Activated T-cell treated with anti-CD3 and anti-CD28 coated beads, Interleukin-2, amount 50 U/mL, for 4 hours (primary cell): ENCODE data around the gene PHC2. TPM values are rescaled to one million over a fixed set of nuclear protein-coding genes. Genes with fewer than 3 reads are reported as not detected.
A peak's percentile ranks its signal among the peaks of the same experiment; 100 is the strongest.

ENCODE experiments used
- ATAC-seq, 2 donors: fragments of 200-7000 bp; cut with Tn5 transposase; one replicate each; pipeline ENCODE4 v1.10.0; 2021
- DNase-seq: peaks from one replicate; pipeline ENCODE4 v3.0.0-alpha.2; 2020
- H3K27me3 Mint-ChIP-seq: one replicate; pipeline ENCODE4 v1.8.0; 2021; ENCODE audit warnings: low read depth, mixed read lengths
- H3K36me3 Mint-ChIP-seq: one replicate; pipeline ENCODE4 v1.8.0; 2022; ENCODE audit warnings: mixed read lengths; ENCODE audit not compliant: insufficient read depth
- H3K4me1 Mint-ChIP-seq: one replicate; pipeline ENCODE4 v1.8.0; 2021; ENCODE audit warnings: low read depth, mixed read lengths
- H3K4me3 Mint-ChIP-seq: one replicate; pipeline ENCODE4 v1.8.0; 2021; ENCODE audit warnings: mild to moderate bottlenecking, moderate library complexity, mixed read lengths
- H3K9me3 Mint-ChIP-seq: one replicate; pipeline ENCODE4 v1.8.0; 2021; ENCODE audit warnings: mixed read lengths
- total RNA-seq, 3 donors: library from RNA; stranded (reverse); gene quantifications; one replicate each; pipeline ENCODE4 v1.2.1, GENCODE V29; 2021

PHC2 gene
- total RNA-seq, 3 donors from 2014 or later, result 22.8 to 31.7 (median 30.5) TPM

- H3K9me3 Mint-ChIP-seq, result peaks cover 16% of the 10 kb centered on the region
- H3K4me1 Mint-ChIP-seq, result no peaks in the 10 kb centered on the region
- no peaks in the 10 kb centered on the region for H3K36me3 Mint-ChIP-seq
- DNase-seq (no peak), ATAC-seq (no peak)
- H3K4me3 Mint-ChIP-seq, result no peak overlapping the region
- peaks cover 27% of the 10 kb centered on the region for H3K27me3 Mint-ChIP-seq
Measured at GRCh38 chr1:33420870-33421775, 9.8 kb downstream of the PHC2 start.

- peaks cover 26% of the 10 kb centered on the region for H3K9me3 Mint-ChIP-seq
- ATAC-seq (no peak), DNase-seq (no peak)
- no peak overlapping the region for H3K4me3 Mint-ChIP-seq
- peaks cover 4% of the 10 kb centered on the region for H3K36me3 Mint-ChIP-seq
- no peaks in the 10 kb centered on the region for H3K4me1 Mint-ChIP-seq
- H3K27me3 Mint-ChIP-seq, result peaks cover 27% of the 10 kb centered on the region
Measured at GRCh38 chr1:33418811-33419210, 12.1 kb downstream of the PHC2 start.

- DNase-seq (no peak), ATAC-seq (no peak)
- Mint-ChIP-seq H3K36me3 (peaks cover 4% of the 10 kb centered on the region), H3K4me1 (no peaks in the 10 kb centered on the region), H3K27me3 (peaks cover 20% of the 10 kb centered on the region), H3K9me3 (peaks cover 26% of the 10 kb centered on the region), H3K4me3 (no peak overlapping the region)
Measured at GRCh38 chr1:33414879-33415278, 16.0 kb downstream of the PHC2 start.

GRCh38 chr1:33410091-33410701 is 20.7 kb downstream of the PHC2 start:
- Mint-ChIP-seq H3K4me1 (no peaks in the 10 kb centered on the region), H3K9me3 (peaks cover 4% of the 10 kb centered on the region), H3K4me3 (no peak overlapping the region), H3K36me3 (no peaks in the 10 kb centered on the region), H3K27me3 (peaks cover 24% of the 10 kb centered on the region)
- ATAC-seq, result no peak
- DNase-seq, result no peak

GRCh38 chr1:33408093-33408436 is 22.8 kb downstream of the PHC2 start:
- H3K4me1 Mint-ChIP-seq, result no peaks in the 10 kb centered on the region
- ATAC-seq (no peak), DNase-seq (no peak)
- H3K36me3 Mint-ChIP-seq, result no peaks in the 10 kb centered on the region
- no peak overlapping the region for H3K4me3 Mint-ChIP-seq
- H3K9me3 Mint-ChIP-seq, result no peaks in the 10 kb centered on the region
- peaks cover 18% of the 10 kb centered on the region for H3K27me3 Mint-ChIP-seq

GRCh38 chr1:33407352-33408092 is 23.4 kb downstream of the PHC2 start:
- H3K4me1 Mint-ChIP-seq, result no peaks in the 10 kb centered on the region

GRCh38 chr1:33402206-33402605 is 28.7 kb downstream of the PHC2 start:
- H3K4me3 Mint-ChIP-seq, result no peak overlapping the region
- H3K4me1 Mint-ChIP-seq, result no peaks in the 10 kb centered on the region
- ATAC-seq (no peak), DNase-seq (no peak)
- H3K27me3 Mint-ChIP-seq, result peaks cover 2% of the 10 kb centered on the region
- H3K9me3 Mint-ChIP-seq, result no peaks in the 10 kb centered on the region
- H3K36me3 Mint-ChIP-seq, result no peaks in the 10 kb centered on the region

More at GRCh38 chr1:33407352-33408092, 23.4 kb downstream of the PHC2 start:
- Mint-ChIP-seq H3K36me3 (no peaks in the 10 kb centered on the region), H3K27me3 (peaks cover 18% of the 10 kb centered on the region), H3K9me3 (no peaks in the 10 kb centered on the region), H3K4me3 (no peak overlapping the region)
- ATAC-seq (no peak), DNase-seq (no peak)

- DNase-seq, result no peak
- H3K4me3 Mint-ChIP-seq, result no peak overlapping the region
- ATAC-seq, result no peak
- no peaks in the 10 kb centered on the region for H3K9me3 Mint-ChIP-seq
- peaks cover 2% of the 10 kb centered on the region for H3K4me1 Mint-ChIP-seq
- H3K36me3 Mint-ChIP-seq, result no peaks in the 10 kb centered on the region
- no peaks in the 10 kb centered on the region for H3K27me3 Mint-ChIP-seq
Measured at GRCh38 chr1:33401471-33401870, 29.4 kb downstream of the PHC2 start.

- DNase-seq, result no peak
- no peak for ATAC-seq
- Mint-ChIP-seq H3K36me3 (no peaks in the 10 kb centered on the region), H3K27me3 (no peaks in the 10 kb centered on the region), H3K9me3 (no peaks in the 10 kb centered on the region), H3K4me1 (peaks cover 2% of the 10 kb centered on the region), H3K4me3 (no peak overlapping the region)
Measured at GRCh38 chr1:33400153-33400911, 30.6 kb downstream of the PHC2 start.

GRCh38 chr1:33399375-33399774 is 31.5 kb downstream of the PHC2 start:
- Mint-ChIP-seq H3K4me1 (peaks cover 2% of the 10 kb centered on the region), H3K4me3 (no peak overlapping the region), H3K27me3 (no peaks in the 10 kb centered on the region), H3K9me3 (no peaks in the 10 kb centered on the region), H3K36me3 (no peaks in the 10 kb centered on the region)
- DNase-seq (no peak), ATAC-seq (no peak)

- Mint-ChIP-seq H3K36me3 (no peaks in the 10 kb centered on the region), H3K4me3 (no peak overlapping the region), H3K27me3 (no peaks in the 10 kb centered on the region), H3K4me1 (peaks cover 2% of the 10 kb centered on the region), H3K9me3 (no peaks in the 10 kb centered on the region)
- ATAC-seq, result no peak
- no peak for DNase-seq
Measured at GRCh38 chr1:33397994-33398393, 32.9 kb downstream of the PHC2 start.

GRCh38 chr1:33397125-33397506 is 33.8 kb downstream of the PHC2 start:
- peaks cover 2% of the 10 kb centered on the region for H3K4me1 Mint-ChIP-seq
- no peaks in the 10 kb centered on the region for H3K9me3 Mint-ChIP-seq
- H3K4me3 Mint-ChIP-seq, result no peak overlapping the region
- no peak for ATAC-seq
- no peak for DNase-seq
- H3K36me3 Mint-ChIP-seq, result no peaks in the 10 kb centered on the region
- H3K27me3 Mint-ChIP-seq, result no peaks in the 10 kb centered on the region

- H3K36me3 Mint-ChIP-seq, result no peaks in the 10 kb centered on the region
- H3K27me3 Mint-ChIP-seq, result no peaks in the 10 kb centered on the region
- H3K4me1 Mint-ChIP-seq, result peaks cover 2% of the 10 kb centered on the region
- ATAC-seq (peak in 1 of 2 donors; percentile 40), DNase-seq (no peak)
- H3K9me3 Mint-ChIP-seq, result no peaks in the 10 kb centered on the region
- no peak overlapping the region for H3K4me3 Mint-ChIP-seq
Measured at GRCh38 chr1:33396188-33397124, 34.4 kb downstream of the PHC2 start.
